Measurements from ENCODE around the gene ADAMTSL3. TPM values are rescaled to one million over a fixed set of nuclear protein-coding genes. Genes with fewer than 3 reads are reported as not detected.

The ADAMTSL3 gene
- total RNA-seq, 1 experiment from 2014 or later: 0.07 TPM

- H3K27me3 Mint-ChIP-seq (ENCODE audit: insufficient read depth, unreplicated experiment): peaks cover 12% of the 10 kb centered on the region
- no peaks in the 10 kb centered on the region for H3K27me3 ChIP-seq (replicated peaks; ENCODE audit: control insufficient read depth, insufficient read depth, low read length)
- H3K9me3 Mint-ChIP-seq (ENCODE audit: unreplicated experiment): peaks cover 16% of the 10 kb centered on the region
- H3K36me3 ChIP-seq (ENCODE audit: control insufficient read depth, insufficient read depth, low read length): no peaks in the 10 kb centered on the region
- no TSS peak for BruUV-seq (replicated peaks)
- no peak overlapping the region for H3K27ac Mint-ChIP-seq (ENCODE audit: unreplicated experiment)
- no peaks in the 10 kb centered on the region for H3K36me3 Mint-ChIP-seq (ENCODE audit: insufficient read depth, unreplicated experiment)
- intact Hi-C loops (cut with micrococcal nuclease; ENCODE audit: unreplicated experiment): no loop called here
- no peak overlapping the region for H3K4me3 Mint-ChIP-seq (ENCODE audit: unreplicated experiment)
- TF ChIP-seq CTCF (IDR thresholded peaks at IDR 0.05; ENCODE audit: insufficient read depth in 1 of 2, low read depth in 1 of 2, low read length in 1 of 2, severe bottlenecking in 1 of 2, unreplicated experiment in 1 of 2): no peak
- no peak for DNase-seq
- no peaks in the 10 kb centered on the region for H3K9me3 ChIP-seq
- H3K4me1 ChIP-seq: no peaks in the 10 kb centered on the region
- POLR2A ChIA-PET: no interaction called here
- H3K4me3 ChIP-seq (ENCODE audit: low read depth, low read length): no peak overlapping the region
- CTCF ChIA-PET: no interaction called here
- no peaks in the 10 kb centered on the region for H3K4me1 Mint-ChIP-seq (ENCODE audit: low read depth, unreplicated experiment)
Observed at GRCh38 chr15:83783227-83783626, 129.3 kb downstream of the ADAMTSL3 start.

- intact Hi-C loops (cut with micrococcal nuclease; ENCODE audit: unreplicated experiment): no loop called here
- no peaks in the 10 kb centered on the region for H3K4me1 Mint-ChIP-seq (ENCODE audit: low read depth, unreplicated experiment)
- no peaks in the 10 kb centered on the region for H3K36me3 Mint-ChIP-seq (ENCODE audit: insufficient read depth, unreplicated experiment)
- POLR2A ChIA-PET: no interaction called here
- no TSS peak for BruUV-seq (replicated peaks)
- Histone ChIP-seq H3K27me3 (replicated peaks; ENCODE audit: control insufficient read depth, insufficient read depth, low read length) (no peaks in the 10 kb centered on the region), H3K4me1 (no peaks in the 10 kb centered on the region), H3K36me3 (ENCODE audit: control insufficient read depth, insufficient read depth, low read length) (no peaks in the 10 kb centered on the region), H3K9me3 (no peaks in the 10 kb centered on the region), H3K4me3 (ENCODE audit: low read depth, low read length) (no peak overlapping the region)
- H3K27me3 Mint-ChIP-seq (ENCODE audit: insufficient read depth, unreplicated experiment): peaks cover 14% of the 10 kb centered on the region
- CTCF ChIA-PET: no interaction called here
- DNase-seq: no peak
- no peak overlapping the region for H3K27ac Mint-ChIP-seq (ENCODE audit: unreplicated experiment)
- TF ChIP-seq CTCF (IDR thresholded peaks at IDR 0.05; ENCODE audit: insufficient read depth in 1 of 2, low read depth in 1 of 2, low read length in 1 of 2, severe bottlenecking in 1 of 2, unreplicated experiment in 1 of 2): no peak
- no peak overlapping the region for H3K4me3 Mint-ChIP-seq (ENCODE audit: unreplicated experiment)
- H3K9me3 Mint-ChIP-seq (ENCODE audit: unreplicated experiment): peaks cover 16% of the 10 kb centered on the region
Observed at GRCh38 chr15:83784975-83785374, 131.1 kb downstream of the ADAMTSL3 start.

GRCh38 chr15:83786336-83786735 is 132.4 kb downstream of the ADAMTSL3 start:
- Histone ChIP-seq H3K27me3 (replicated peaks; ENCODE audit: control insufficient read depth, insufficient read depth, low read length) (no peaks in the 10 kb centered on the region), H3K4me1 (no peaks in the 10 kb centered on the region), H3K4me3 (ENCODE audit: low read depth, low read length) (no peak overlapping the region), H3K9me3 (no peaks in the 10 kb centered on the region), H3K36me3 (ENCODE audit: control insufficient read depth, insufficient read depth, low read length) (no peaks in the 10 kb centered on the region)
- Mint-ChIP-seq H3K9me3 (ENCODE audit: unreplicated experiment) (peaks cover 16% of the 10 kb centered on the region), H3K27ac (ENCODE audit: unreplicated experiment) (no peak overlapping the region), H3K4me3 (ENCODE audit: unreplicated experiment) (no peak overlapping the region), H3K36me3 (ENCODE audit: insufficient read depth, unreplicated experiment) (no peaks in the 10 kb centered on the region), H3K27me3 (ENCODE audit: insufficient read depth, unreplicated experiment) (peaks cover 10% of the 10 kb centered on the region), H3K4me1 (ENCODE audit: low read depth, unreplicated experiment) (no peaks in the 10 kb centered on the region)
- ChIA-PET CTCF (no interaction called here), POLR2A (no interaction called here)
- no peak for DNase-seq
- no peak for TF ChIP-seq CTCF (IDR thresholded peaks at IDR 0.05; ENCODE audit: insufficient read depth in 1 of 2, low read depth in 1 of 2, low read length in 1 of 2, severe bottlenecking in 1 of 2, unreplicated experiment in 1 of 2)
- intact Hi-C loops (cut with micrococcal nuclease; ENCODE audit: unreplicated experiment): no loop called here
- BruUV-seq (replicated peaks): no TSS peak

All from Caco-2 (cell line).